ENCODE results near the gene SLC29A3.

Gene SLC29A3

DNA sequence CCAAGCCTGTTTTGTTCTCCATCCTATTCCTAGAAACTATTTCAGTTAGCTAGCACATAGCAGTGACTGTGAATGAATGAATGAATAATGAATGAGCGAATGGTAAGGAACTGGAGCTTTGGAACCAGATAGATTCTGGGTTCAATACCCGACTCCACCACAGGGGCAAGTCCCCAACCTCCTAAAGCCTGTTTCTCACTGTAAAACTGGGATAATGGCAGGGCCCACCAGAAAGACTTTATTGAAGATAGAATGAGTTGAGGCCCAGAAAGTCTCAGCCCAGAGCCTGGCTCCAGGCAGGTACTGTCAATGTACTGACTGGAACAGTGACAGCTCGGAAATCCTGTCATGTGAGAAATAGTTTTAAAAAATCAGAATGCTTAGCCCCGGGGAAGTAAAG lies 76.6 kb downstream of the SLC29A3 start:
- in situ Hi-C loops (cut with MboI; ENCODE audit: low sequenced_read_pairs, unreplicated experiment) = no loop called here
- no peak for TF ChIP-seq CTCF (IDR thresholded peaks at IDR 0.05; ENCODE audit: borderline replicate concordance, control extremely low read depth, extremely low read depth, insufficient read depth, missing control alignments)
- DNase-seq (ENCODE audit: low spot score) = no peak

DNA sequence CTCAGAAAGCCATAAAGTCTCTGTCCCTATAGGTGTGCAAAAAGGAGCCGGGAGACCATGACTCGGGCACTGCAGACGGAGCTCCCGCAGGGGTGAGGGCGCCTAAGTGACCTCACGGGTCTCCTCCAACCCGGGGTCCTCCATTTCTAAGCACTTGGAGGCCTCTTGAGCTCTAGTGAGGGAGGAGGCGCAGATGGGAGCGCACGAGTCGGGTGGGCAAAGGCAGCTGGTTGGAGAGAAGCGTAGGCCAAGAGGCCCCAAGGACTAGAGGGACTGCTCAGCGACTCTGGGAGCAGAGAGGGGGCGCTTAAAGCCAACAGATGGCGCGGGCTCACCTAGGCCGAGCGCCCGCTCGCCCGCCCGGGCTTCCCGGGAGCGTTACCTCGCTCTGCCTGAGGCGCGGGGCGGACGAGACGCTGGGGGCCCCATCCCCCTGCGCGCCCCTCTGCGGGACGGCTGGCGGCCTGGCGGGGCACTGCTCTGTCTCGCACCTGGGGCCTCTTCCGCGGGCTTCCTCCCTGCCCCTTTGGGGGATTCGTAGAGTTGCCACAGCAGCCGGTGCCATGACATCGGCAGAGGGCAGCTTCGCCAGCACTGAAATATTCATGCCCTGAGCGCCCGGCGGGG lies 77.1 kb downstream of the SLC29A3 start:
- in situ Hi-C loops (cut with MboI; ENCODE audit: low sequenced_read_pairs, unreplicated experiment) = no loop called here
- peak; percentile 26 for TF ChIP-seq CTCF (IDR thresholded peaks at IDR 0.05; ENCODE audit: borderline replicate concordance, control extremely low read depth, extremely low read depth, insufficient read depth, missing control alignments)
- DNase-seq (ENCODE audit: low spot score) = peak; percentile 73

DNA sequence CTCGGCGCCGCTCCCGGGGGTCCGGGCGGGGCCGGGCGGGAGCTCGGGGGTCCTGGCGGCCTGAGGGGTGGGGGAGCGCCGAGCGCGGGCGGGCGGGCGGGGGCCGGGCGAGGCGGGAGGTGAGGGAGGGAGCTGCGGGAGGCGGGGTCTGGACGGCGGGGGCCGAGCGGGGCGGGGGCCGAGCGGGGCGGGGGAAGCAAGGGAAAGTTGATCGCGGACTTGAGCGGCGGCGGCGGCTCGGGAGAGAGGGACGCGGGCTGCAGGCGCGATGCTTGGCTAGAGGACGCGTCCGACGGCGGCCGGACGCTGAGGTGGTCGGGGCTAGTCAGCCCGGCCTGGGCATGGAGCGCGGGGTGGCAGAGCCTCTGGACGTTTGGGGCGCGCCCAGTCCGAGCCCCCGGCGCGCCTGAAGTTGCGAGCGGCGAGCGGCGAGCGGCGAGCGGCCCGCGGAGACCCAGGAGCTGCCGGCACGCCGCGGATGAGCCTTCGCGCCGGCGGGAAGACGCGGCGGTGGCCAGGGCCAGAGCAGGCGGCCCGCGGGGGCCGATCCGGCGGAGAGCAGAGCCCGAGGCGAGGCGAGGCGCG lies 77.7 kb downstream of the SLC29A3 start, which contains the start of gene CDH23:
TSS of gene CDH23 (plus strand) at position 210 of the 585 bp plus-strand sequence. CDS start 42,912 bp downstream, outside the sequence.
- no peak for TF ChIP-seq CTCF (IDR thresholded peaks at IDR 0.05; ENCODE audit: borderline replicate concordance, control extremely low read depth, extremely low read depth, insufficient read depth, missing control alignments)
- in situ Hi-C loops (cut with MboI; ENCODE audit: low sequenced_read_pairs, unreplicated experiment) = no loop called here

GRCh38 chr10:71397296-71398212 lies 78.5 kb downstream of the SLC29A3 start:
- in situ Hi-C loops (cut with MboI; ENCODE audit: low sequenced_read_pairs, unreplicated experiment) = no loop called here
- no peak for DNase-seq (ENCODE audit: low spot score)

More for the DNA sequence above, 77.7 kb downstream of the SLC29A3 start, which contains the start of gene CDH23:
- peak; percentile 49 for DNase-seq (ENCODE audit: low spot score)

GRCh38 chr10:71398976-71399375 lies 79.9 kb downstream of the SLC29A3 start:
- DNase-seq (ENCODE audit: low spot score) = no peak
- TF ChIP-seq CTCF (IDR thresholded peaks at IDR 0.05; ENCODE audit: borderline replicate concordance, control extremely low read depth, extremely low read depth, insufficient read depth, missing control alignments) = no peak
- in situ Hi-C loops (cut with MboI; ENCODE audit: low sequenced_read_pairs, unreplicated experiment) = no loop called here

More at GRCh38 chr10:71397296-71398212, 78.5 kb downstream of the SLC29A3 start:
- TF ChIP-seq CTCF (IDR thresholded peaks at IDR 0.05; ENCODE audit: borderline replicate concordance, control extremely low read depth, extremely low read depth, insufficient read depth, missing control alignments) = no peak

GRCh38 chr10:71399946-71400345 lies 80.9 kb downstream of the SLC29A3 start:
- in situ Hi-C loops (cut with MboI; ENCODE audit: low sequenced_read_pairs, unreplicated experiment) = no loop called here
- no peak for DNase-seq (ENCODE audit: low spot score)
- TF ChIP-seq CTCF (IDR thresholded peaks at IDR 0.05; ENCODE audit: borderline replicate concordance, control extremely low read depth, extremely low read depth, insufficient read depth, missing control alignments) = no peak

Measured in GM13976 (cell line).